Activated CD8-positive, alpha-beta memory T cell treated with anti-CD3 and anti-CD28 coated beads for 1 hour (primary cell): ENCODE results near the gene MAGEB17.
"Not testable (repeated sequence)": the region's sequence is repeated elsewhere in the genome, so short reads cannot be mapped to it uniquely, and the experiment has no call there.

Experiments used
- DNase-seq, 2 donors: peaks; one replicate each; pipeline ENCODE4 v3.0.0-alpha.2; 2020; ENCODE audit warnings: low read depth in 1 of 2; ENCODE audit errors: extremely low read depth in 1 of 2

The MAGEB17 gene, protein sequence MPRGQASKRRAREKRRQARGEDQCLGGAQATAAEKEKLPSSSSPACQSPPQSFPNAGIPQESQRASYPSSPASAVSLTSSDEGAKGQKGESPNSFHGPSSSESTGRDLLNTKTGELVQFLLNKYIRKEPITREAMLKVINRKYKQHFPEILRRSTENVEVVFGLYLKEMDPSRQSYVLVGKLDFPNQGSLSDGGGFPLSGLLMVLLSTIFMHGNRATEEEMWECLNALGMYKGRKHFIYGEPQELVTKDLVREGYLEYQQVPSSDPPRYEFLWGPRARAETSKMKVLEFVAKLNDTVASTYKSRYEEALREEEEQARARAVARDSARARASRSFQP

DNA sequence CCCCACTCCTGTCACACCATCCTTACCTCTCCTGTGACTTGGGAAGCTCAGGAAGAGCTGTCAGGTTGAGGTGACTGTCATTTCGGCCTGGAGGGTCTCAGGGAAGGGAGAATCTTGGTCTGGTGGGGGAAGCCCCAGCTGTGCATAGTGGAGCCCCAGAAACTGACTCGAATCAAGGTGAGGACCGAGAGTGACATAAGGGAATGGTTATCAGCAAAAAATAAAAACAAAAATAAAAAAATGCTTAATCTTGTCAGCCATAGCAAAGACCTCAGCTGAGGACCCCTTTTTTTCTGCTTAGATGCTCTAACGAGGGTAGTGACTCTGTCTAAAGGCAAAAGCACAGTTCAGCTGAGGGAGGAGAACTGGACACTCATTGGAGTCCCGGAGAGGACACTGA lies at the start of gene MAGEB17:
MAGEB17 (plus strand) TSS at position 301 of the 400 bp plus-strand sequence. CDS start 2,902 bp downstream, outside the sequence.
- DNase-seq = no peak

GRCh38 chrX:16119353-16120220 lies 47.7 kb upstream of the MAGEB17 start:
- DNase-seq = no peak

DNA sequence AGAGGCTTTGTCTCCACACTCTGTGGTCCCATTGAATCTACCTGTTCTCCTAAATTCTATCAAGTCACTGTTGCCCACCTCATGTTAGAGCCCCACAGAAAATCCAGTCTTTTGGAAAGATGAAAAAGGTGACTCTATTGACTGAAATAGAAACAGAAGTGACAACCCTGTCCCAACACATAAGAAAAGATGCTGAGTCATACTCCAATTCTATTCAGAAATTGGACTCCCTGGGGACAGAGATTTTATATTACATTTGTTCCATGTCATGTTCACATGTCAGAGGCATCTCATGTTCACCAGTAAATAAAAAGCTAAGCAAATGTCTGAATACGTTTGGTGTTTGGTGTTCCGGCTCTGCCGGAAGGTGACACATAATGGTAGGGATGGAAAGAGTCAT lies 46.9 kb upstream of the MAGEB17 start:
- DNase-seq = no peak

DNA sequence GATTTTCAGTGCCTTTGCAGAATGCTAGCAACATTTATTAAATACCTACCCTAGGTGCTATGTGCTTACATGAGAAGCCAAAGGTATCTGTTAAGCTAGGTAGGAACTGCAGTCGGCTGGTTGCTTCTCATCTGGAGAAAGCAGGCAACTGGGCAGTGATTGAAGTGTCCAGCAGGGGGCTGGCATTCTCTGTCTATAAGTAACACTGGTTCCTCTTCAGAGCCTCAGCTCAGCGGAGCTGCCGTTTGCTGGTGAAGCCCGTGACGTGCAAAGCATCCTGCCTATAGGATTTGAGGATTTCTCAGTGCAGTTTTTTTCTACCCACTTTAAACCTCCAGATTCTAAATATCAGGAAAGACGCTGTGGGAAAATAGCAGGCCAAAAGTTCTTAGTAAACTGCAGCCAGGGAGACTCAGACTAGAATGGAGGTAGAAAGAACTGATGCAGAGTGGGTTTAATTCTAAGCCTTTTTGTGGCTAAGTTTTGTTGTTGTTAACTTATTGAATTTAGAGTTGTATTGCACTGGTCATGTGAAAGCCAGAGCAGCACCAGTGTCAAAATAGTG lies 44.0 kb upstream of the MAGEB17 start, which contains the start of gene GRPR:
GRPR (plus strand) TSS at position 344 of the 565 bp plus-strand sequence. CDS start 389 bp downstream, outside the sequence.
- DNase-seq = peak in 1 of 2 donors; percentile 25

- no peak for DNase-seq
These were observed 43.1 kb upstream of the MAGEB17 start for GRCh38 chrX:16124201-16124600.

DNA sequence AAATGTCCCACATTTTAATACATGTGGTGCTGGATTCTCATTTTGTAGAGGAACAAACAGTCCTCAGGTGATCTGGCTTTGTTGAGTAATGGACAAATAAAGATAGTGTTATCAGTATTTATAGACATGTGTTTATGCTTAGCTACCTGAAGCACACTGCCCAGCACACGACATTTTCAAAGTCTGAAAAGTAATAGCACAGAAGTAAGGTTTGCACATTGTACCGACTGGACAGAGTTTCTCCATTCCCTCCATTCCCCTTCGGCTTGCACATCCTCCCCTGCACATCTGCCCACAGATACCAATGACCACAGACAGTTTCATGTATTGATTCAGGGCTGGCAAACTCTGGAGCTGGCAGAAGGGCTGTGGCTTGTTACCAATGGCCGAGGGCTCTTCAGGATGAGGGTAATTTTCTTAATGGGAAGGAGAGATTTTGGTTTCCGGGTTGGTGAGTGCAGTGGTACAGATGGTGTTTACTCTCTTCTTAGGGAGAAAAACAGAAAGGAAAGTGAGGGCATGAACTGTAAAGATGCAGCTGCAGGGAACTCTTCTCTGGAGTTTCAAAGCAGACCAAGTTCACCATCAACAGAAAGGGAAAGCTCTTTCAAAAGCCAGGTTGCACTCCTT lies 41.6 kb upstream of the MAGEB17 start:
- DNase-seq = no peak

DNA sequence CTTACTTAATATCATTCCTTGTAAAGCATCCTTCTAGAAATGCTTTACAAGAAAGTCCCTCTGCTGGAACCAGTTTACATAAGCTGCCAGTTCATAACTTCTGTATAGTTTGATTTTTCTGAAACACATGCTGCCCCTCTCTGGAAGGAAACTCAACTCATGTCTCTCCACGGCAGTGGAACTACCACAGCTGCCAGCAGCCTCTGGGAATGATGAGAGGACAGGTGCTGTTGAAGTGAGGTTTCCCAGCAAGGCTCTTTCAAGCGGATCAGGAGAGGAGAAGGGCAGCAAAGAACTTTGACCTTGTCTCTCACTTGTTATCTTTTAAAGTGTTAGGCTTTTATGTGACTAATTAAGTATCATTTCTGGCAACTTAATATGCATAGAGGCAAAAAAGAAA lies 36.6 kb upstream of the MAGEB17 start:
- DNase-seq = no peak

GRCh38 chrX:16134936-16135335 lies 32.3 kb upstream of the MAGEB17 start:
- DNase-seq = no peak

- no peak for DNase-seq
These were observed 31.2 kb upstream of the MAGEB17 start for GRCh38 chrX:16136080-16136479.

DNA sequence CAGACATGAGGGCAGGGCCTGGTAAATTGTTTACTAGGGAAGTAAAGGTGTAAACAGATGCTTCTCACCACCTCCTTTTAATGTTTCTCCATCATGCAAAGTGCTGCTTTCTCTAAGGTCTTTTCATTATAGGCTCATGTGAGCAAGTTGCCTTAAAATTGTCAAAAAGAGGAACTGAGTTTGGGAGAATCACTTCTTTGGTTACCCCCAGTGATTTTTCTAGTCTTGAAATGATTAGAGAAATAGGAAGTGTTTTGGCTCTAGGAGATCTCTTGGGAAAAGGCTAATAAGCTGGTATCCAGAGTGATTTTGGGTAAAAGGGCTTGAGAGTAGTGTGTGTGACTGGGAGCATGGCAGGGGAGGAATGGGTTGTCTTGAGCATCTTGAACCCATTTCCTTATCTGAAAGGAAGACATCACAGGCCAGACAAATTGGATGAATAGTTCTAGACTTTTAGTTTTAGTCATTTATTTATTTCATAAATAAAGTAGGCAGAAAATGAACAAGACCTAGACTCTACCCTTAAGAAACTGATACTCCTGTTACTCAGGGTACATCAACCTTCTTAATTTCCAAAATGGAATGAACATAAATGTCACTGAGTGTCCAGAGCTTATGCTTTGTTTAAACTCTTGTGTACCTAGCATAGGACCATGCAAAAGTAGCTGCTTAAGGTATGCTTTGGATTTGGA lies 29.7 kb upstream of the MAGEB17 start:
- no peak for DNase-seq

DNA sequence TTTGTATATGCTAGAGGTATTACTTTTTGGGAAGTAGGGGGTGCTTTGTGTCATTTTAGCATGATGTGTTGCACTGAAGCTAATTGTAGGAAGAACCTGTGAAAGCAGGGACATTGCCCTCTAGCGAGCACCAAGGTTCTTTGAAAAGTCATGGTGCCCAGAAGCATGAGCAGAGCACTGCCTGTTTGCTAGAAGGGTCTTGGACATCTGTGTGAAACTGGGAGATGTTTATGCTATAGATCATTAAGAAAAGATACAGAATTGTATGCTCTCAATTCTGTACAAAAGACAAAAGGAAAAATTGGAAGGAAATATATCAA lies 29.2 kb upstream of the MAGEB17 start:
- no peak for DNase-seq

DNA sequence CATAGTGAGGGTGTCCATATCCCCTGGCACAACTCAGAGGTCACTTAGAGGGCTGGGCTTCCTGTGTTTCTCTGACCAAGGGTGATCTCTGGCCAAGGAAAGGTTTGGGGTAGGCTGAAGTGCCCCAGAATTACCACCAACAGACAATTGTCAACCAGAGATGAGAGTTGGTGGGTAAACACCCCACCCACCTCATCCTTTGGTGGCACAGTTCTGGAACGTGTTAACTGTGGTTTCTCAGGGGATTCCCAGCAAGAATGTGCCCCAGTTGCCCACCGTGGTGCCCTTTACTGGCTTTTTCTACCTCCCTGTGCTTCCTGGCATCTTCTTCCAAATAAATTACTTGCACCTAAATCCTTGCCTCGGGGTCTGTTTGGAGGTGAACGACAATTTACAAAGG lies 26.8 kb upstream of the MAGEB17 start:
- DNase-seq = no peak

GRCh38 chrX:16140983-16141382 lies 26.3 kb upstream of the MAGEB17 start:
- DNase-seq = no peak

DNA sequence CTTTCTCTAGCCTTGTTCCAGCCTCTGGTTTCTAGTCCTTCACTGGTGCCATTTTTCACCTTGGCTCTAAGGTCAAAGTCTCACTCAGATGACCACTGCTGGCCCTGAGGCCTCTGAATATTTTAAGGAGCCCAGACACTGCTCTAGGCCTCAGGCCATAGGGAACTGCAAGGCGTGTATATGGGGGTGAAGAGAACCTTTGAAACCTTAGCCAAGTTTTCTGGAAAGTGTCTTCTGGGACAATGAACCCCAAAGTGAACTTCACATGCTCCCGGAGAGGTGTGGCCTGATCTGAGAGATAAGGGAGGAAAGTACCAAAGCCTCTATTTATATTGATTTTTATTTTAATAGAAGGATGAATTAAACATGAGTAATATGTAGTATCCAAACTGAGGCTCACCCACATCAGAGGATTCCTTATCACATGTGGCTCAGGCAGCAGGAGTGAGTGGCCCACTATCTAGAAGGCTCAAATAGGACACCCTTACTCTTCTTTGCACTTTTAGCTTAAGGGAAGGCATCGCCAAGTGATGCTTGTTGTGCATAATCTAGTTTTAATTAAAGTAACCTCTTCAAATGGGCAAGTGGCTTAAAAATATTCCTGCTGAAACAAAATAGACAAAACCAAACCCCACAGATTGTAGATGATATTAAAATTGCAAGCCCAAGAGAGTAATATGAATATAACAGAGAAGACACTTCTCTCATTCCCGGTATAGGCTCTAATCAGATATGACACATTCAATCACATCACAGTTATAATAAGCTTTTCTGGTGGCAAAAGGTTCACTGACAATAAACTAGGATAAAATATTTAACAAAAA lies 25.6 kb upstream of the MAGEB17 start:
- no peak for DNase-seq

DNA sequence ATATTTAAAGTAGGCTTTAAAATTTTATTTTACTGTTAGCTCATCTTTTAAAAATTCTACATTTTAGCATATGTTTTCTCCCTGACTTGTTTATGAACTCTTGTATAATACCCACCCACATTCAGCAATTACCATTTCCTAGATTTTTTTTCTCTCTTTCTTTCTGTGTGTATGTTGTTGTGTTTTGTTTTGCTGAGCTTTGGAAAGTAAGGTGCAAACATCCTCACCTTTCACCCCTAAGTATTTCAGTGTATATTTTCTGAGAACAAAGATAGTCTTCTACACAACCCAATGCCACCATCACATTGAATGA lies 25.1 kb upstream of the MAGEB17 start:
- no peak for DNase-seq

GRCh38 chrX:16143968-16144367 lies 23.3 kb upstream of the MAGEB17 start:
- no peak for DNase-seq

- DNase-seq = no peak
These were observed 22.9 kb upstream of the MAGEB17 start for GRCh38 chrX:16144420-16144819.

DNA sequence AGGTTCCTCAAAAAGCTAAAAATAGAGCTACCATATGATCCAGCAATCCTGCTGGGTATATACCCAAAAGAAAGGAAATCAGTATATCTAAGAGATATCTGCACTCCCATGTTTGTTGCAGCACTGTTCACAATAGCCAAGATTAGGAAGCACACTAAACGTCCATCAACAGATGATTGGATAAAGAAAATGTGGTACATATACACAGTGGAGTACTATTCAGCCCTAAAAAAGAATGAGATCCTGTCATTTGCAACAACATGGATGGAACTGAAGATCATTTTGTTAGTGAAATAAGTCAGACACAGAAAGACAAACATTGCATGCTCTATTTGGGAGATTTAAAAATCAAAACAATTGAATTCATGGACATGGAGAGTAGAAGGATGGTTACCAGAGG lies 22.2 kb upstream of the MAGEB17 start:
- not testable (repeated sequence) for DNase-seq

DNA sequence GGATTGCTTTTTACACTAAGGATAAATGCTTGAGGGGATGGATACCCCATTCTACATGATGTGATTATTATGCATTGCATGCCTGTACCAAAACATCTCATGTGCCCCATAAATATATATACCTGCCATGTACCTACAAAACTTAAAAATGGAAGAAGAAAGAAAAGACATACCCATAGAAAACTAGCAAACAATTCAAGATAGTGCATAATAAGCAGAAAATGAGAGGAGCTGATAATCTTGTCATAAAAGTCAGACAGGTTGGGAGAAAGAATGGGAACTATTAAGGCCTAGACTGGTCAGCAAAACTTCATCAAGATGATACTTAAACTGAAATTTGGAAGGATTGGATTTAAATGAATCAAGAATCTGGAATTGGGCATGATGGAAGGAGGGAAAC lies 21.6 kb upstream of the MAGEB17 start:
- no peak for DNase-seq

DNA sequence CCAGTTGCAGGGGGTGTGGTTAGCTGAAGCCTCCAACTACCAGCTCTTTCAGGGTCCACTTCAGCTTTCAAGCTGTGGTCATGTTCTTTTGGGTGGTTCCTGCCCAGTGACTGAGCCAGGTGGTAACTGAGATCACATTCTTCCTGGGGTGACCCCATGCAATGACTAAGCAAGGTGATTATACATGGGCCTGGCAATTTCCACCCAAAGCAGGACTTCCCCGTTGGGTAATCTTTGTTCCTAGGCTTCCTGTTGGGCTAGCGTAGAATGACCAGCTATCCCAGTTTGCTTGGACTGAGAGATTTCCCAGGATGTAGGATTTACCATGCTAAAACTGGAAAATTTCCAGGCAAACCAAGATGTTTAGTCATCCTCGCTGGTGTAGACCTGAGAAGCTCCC lies 18.4 kb upstream of the MAGEB17 start:
- no peak for DNase-seq
